Bronchial smooth muscle cell (primary cell): ENCODE data around the gene ABHD17B. TPM values are rescaled to one million over a fixed set of nuclear protein-coding genes. Genes with fewer than 3 reads are reported as not detected.

Source experiments
- total RNA-seq: library from RNA; depleted of rRNA; stranded (reverse); fragments of >200 nt; gene quantifications from 2 replicates; pipeline ENCODE4 v1.2.1, GENCODE V29; 2014

The ABHD17B gene
- 13.1 and 14.5 TPM in 2 replicates for total RNA-seq

GRCh38 chr9:71911061-71911907 is at the start of gene ABHD17B, which contains the start of gene C9orf85:
TSS of gene ABHD17B (minus strand) at chr9:71911193. CDS start at chr9:71875080, 36,113 bp downstream.
TSS of gene C9orf85 (plus strand) at chr9:71911639. CDS start at chr9:71911735, 96 bp downstream.

Other genes with a start within 250 kb of the ABHD17B start
- gene CEMIP2, start 142.7 kb downstream of the ABHD17B start, total RNA-seq = 14.3 and 18.4 TPM in 2 replicates
- gene C9orf85, start 446 bp upstream of the ABHD17B start, total RNA-seq = 11.2 and 12.6 TPM in 2 replicates
- not detected in 2 replicates for gene C9orf57, start 149.4 kb upstream of the ABHD17B start, total RNA-seq
- gene GDA, start 238.2 kb upstream of the ABHD17B start, total RNA-seq = not detected in 2 replicates